HG03378 (cell line): ENCODE data around the gene GOLGA6L10.
"Not testable (repeated sequence)": the region's sequence is repeated elsewhere in the genome, so short reads cannot be mapped to it uniquely, and the experiment has no call there.

Source experiments
- ATAC-seq: cut with Tn5 transposase; IDR thresholded peaks from one replicate; pipeline ENCODE4 v1.9.1; 2021; ENCODE audit warnings: mild to moderate bottlenecking, moderate library complexity; ENCODE audit not compliant: unreplicated experiment

The GOLGA6L10 gene

DNA sequence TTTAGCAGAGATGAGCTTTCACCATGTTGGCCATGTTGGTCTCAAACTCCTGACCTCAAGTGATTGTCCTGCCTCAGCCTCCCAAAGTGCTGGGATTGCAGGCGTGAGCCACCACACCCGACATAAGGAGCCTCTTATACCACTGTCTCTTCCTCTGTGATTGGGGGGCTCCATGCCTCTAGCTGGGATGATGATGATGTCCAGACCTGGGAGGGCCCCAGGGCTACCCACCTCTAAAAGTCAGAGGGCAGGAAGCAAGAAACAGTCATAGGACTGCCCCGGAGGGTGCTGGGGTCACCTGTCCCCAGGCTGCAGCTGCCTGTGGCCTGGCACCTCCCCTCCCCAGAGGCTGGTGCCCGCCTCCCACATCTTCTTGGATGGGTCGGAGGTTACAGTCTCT is 5.4 kb downstream of the GOLGA6L10 start:
- ATAC-seq: not testable (repeated sequence)

GRCh38 chr15:82342632-82343374 is 6.5 kb downstream of the GOLGA6L10 start:
- not testable (repeated sequence) for ATAC-seq

DNA sequence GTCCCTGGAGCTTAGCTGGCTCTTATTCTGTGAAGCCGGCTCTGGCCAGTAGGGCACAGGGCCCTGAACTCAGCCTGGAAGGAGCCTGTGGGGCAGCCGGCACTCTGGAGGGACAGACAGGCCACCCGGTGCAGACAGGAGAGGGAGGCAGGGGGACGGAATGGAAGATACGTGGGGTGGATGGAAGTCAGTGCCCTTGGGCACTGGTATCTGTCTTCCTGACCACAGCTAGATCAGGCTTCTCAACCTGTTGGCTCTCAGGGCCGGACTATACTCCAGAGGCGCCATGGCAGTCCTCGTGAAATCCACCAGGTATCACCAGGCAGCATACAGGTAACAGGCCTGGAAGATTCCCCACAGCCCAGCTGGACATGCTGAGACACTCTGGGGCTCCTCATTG is 10.7 kb downstream of the GOLGA6L10 start:
- not testable (repeated sequence) for ATAC-seq

DNA sequence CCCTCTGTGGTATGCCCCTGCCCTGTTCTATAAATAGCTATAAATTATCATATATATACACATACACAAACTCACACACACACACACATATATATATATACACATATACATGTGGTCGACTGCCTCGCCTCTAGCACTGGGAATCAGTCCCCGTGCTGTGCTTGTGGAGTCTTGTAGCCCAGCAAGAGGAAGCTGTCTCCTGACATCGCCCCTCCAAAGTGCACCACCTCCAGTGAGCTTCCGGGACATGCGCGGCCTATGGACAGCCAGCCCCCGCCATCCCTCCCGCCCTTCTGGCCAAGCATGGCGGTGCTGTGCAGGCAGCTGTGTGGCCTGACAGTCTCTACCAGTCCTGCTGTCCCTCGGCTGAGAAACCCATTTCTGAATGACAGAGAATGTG is 11.2 kb downstream of the GOLGA6L10 start:
- not testable (repeated sequence) for ATAC-seq

- not testable (repeated sequence) for ATAC-seq
Measured at GRCh38 chr15:82337051-82337450, 12.2 kb downstream of the GOLGA6L10 start.

GRCh38 chr15:82336180-82336647 is 13.1 kb downstream of the GOLGA6L10 start:
- ATAC-seq: not testable (repeated sequence)

- ATAC-seq: not testable (repeated sequence)
Measured at GRCh38 chr15:82335006-82335405, 14.3 kb downstream of the GOLGA6L10 start.

GRCh38 chr15:82334554-82334932 is 14.7 kb downstream of the GOLGA6L10 start:
- ATAC-seq: not testable (repeated sequence)

GRCh38 chr15:82333603-82334553 is 15.4 kb downstream of the GOLGA6L10 start:
- ATAC-seq: not testable (repeated sequence)

DNA sequence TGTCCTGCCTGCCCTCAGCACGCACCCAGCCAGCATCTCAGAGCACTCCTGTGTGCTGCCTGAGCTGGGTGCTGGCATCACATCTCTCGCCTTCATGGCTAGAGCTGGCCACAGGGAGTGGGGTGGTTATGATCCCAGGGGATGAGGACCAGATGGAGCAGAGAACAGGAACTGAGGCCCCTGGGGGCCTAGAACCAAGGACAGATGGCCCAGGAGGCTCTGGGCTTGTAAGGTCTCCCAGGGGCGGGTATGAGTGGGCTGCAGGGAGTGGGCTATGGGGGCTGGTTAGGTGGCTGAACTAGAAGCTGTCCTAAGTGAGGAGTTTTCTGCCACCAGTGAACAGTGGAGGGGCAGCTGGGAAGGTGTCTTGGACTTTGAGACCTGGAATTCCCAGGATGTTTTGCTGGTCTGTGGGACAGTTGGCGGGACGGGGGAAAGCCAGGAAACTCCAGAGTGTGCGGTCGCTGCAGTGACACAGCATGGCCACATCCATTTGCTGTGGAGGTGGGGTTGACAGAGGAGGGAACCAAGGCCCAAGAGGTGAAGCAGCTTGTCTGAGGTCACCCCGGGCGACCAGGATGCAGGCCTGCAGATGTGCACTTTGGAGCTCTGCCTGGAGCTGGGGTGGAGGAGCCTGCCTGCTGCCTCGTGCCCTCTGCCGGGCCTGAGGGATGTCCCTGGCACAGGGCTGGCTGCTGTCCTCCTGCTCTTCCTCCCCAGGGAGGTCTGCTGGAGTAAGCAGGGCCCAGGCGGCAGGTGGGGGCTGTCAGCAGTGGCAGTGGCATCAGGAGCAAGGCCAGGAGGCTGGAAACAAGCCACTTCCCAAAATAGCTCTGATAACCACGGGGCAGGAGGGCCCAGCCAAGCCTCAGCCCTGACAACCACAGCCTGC is 16.3 kb downstream of the GOLGA6L10 start:
- not testable (repeated sequence) for ATAC-seq

GRCh38 chr15:82331576-82332304 is 17.5 kb downstream of the GOLGA6L10 start:
- ATAC-seq: not testable (repeated sequence)

DNA sequence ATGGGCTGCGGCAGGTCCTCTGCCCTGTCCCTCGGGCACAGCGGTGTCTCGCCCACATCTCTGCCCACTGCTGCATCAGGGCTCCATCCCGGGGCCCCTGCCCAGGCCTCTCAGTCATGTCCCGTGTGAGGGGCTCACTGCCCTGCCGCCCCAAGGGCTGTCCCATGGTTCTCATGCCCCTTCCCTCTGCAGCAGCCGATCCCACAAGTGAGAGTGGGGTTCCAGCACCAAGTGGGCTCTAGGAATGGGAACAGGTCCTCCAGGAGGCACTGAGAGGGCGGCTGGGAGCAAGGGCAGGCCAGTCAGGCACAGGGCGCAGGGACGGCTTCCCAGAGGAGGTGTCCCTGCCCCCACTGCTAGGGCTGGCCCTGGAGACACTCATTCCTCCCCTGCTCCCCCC is 18.4 kb downstream of the GOLGA6L10 start:
- not testable (repeated sequence) for ATAC-seq

GRCh38 chr15:82329039-82329438 is 20.2 kb downstream of the GOLGA6L10 start:
- ATAC-seq: not testable (repeated sequence)

- not testable (repeated sequence) for ATAC-seq
Measured at GRCh38 chr15:82327372-82327771, 21.9 kb downstream of the GOLGA6L10 start.

DNA sequence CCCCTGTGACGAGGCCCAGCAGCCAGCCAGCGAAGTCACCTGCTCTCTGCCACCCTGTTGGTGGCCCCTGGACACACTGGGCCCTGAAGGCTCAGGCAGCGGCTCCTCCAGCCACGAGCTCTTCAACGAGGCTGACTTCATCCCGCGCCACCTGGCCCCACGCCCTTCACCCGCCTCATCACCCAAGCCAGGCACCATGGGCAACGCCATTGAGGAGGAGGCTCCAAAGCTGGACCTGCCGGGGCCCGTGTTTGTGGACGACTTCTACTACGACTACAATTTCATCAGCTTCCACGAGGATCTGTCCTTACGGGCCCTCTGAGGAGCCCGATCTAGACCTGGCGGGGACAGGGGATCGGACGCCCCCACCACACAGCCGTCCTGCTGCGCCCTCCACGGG is 22.4 kb downstream of the GOLGA6L10 start:
- ATAC-seq: not testable (repeated sequence)

DNA sequence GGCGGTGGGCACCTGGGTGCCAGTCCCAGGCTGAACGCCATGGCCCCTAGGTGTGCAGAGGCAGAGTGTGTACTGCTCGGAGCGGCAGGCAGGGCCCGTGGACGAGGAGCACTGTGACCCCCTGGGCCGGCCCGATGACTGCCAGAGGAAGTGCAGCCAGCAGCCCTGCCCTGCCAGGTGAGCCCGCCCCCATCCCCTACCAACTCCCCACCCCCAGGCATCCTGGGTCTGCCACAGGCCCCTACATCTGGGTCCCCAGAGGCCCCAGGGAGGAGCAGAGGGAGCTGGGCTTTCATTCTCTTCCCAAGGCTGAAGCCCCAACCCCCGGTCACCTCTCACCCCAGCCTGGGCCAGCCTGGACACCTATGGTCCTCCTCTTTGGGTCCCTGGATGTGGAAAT is 23.6 kb downstream of the GOLGA6L10 start:
- not testable (repeated sequence) for ATAC-seq

GRCh38 chr15:82324831-82325230 is 24.4 kb downstream of the GOLGA6L10 start:
- ATAC-seq: not testable (repeated sequence)

GRCh38 chr15:82322488-82322887 is 26.8 kb downstream of the GOLGA6L10 start:
- ATAC-seq: not testable (repeated sequence)

DNA sequence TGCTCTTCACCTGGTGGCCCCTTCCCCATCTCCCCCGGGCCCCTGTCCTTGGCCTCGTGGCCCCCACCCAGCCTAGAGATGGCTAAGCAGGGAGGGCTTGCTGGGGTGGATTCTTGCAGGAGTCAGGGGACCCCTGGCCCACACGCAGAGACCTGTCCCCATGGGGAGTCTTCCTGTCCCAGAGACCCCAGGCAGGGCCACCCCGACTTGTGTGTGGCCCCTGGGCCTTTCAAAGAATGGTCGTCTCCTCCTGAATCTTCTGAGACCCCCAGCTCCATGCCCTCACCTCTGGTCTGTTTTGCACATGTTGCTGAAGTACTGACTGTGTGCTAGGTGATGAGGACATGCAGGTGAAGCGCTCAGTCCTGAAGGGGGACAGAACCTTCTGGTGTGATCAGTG is 28.4 kb downstream of the GOLGA6L10 start:
- ATAC-seq: not testable (repeated sequence)
